Activated T-cell treated with anti-CD3 and anti-CD28 coated beads, Interleukin-2, amount 50 U/mL, for 72 hours (primary cell): ENCODE results near the gene EPB41. TPM values are rescaled to one million over a fixed set of nuclear protein-coding genes. Genes with fewer than 3 reads are reported as not detected.
A peak's percentile ranks its signal among the peaks of the same experiment; 100 is the strongest.
"Not testable (repeated sequence)": the region's sequence is repeated elsewhere in the genome, so short reads cannot be mapped to it uniquely, and the experiment has no call there.

Experiments used
- ATAC-seq, 2 donors: fragments of 150-1000 bp; cut with Tn5 transposase; replicated peaks in 1 of 2; 2 replicates each; pipeline ENCODE4 v1.10.0; 2021; ENCODE audit warnings: moderate library complexity in 2 of 2, mild to moderate bottlenecking in 1 of 2
- DNase-seq, 2 donors: peaks; one replicate each; pipeline ENCODE4 v3.0.0; 2021 to 2022; ENCODE audit warnings: mixed read lengths in 1 of 2
- H3K27ac Mint-ChIP-seq: one replicate; pipeline ENCODE4 v1.8.0; 2022; ENCODE audit warnings: mild to moderate bottlenecking, moderate library complexity, mixed read lengths
- H3K27me3 Mint-ChIP-seq: one replicate; pipeline ENCODE4 v1.8.0; 2022; ENCODE audit warnings: low read depth, mixed read lengths
- H3K36me3 Mint-ChIP-seq, 2 donors: one replicate each; pipeline ENCODE4 v1.8.0; 2022; ENCODE audit warnings: mixed read lengths in 2 of 2, mild to moderate bottlenecking in 1 of 2; ENCODE audit not compliant: insufficient read depth in 2 of 2
- H3K4me1 Mint-ChIP-seq: one replicate; pipeline ENCODE4 v1.8.0; 2022; ENCODE audit warnings: low read depth, mixed read lengths
- H3K4me3 Mint-ChIP-seq, 2 donors: one replicate each; pipeline ENCODE4 v1.8.0; 2022; ENCODE audit warnings: mild to moderate bottlenecking in 2 of 2, mixed read lengths in 2 of 2, moderate library complexity in 2 of 2
- H3K9me3 Mint-ChIP-seq, 2 donors: one replicate each; pipeline ENCODE4 v1.8.0; 2022; ENCODE audit warnings: mixed read lengths in 2 of 2
- total RNA-seq, 2 donors: library from RNA; stranded (reverse); gene quantifications; one replicate each; pipeline ENCODE4 v1.2.3, GENCODE V29; 2022

The EPB41 gene
- total RNA-seq, 2 donors from 2014 or later = 73.3 to 109 TPM

GRCh38 chr1:29062157-29062942 is 148.0 kb downstream of the EPB41 start:
- Mint-ChIP-seq H3K36me3 (peaks cover 0 to 6% of the 10 kb centered on the region in 2 donors), H3K4me1 (peaks cover 48% of the 10 kb centered on the region), H3K27ac (peak overlapping the region; percentile 98), H3K4me3 (peak overlapping the region; percentile 59 to 78), H3K27me3 (no peaks in the 10 kb centered on the region), H3K9me3 (no peaks in the 10 kb centered on the region)
- ATAC-seq (peak; percentile 91 to 93), DNase-seq (peak; percentile 4 to 28)

GRCh38 chr1:29064064-29064463 is 149.7 kb downstream of the EPB41 start:
- peaks cover 40% of the 10 kb centered on the region for H3K4me1 Mint-ChIP-seq
- no peaks in the 10 kb centered on the region for H3K9me3 Mint-ChIP-seq
- no peak for DNase-seq
- H3K27ac Mint-ChIP-seq = peak overlapping the region; percentile 79
- H3K27me3 Mint-ChIP-seq = no peaks in the 10 kb centered on the region
- peaks cover 0 to 7% of the 10 kb centered on the region in 2 donors for H3K36me3 Mint-ChIP-seq
- ATAC-seq = no peak
- no peak overlapping the region for H3K4me3 Mint-ChIP-seq

- Mint-ChIP-seq H3K4me1 (peaks cover 7% of the 10 kb centered on the region), H3K27ac (no peak overlapping the region), H3K4me3 (no peak overlapping the region), H3K36me3 (peaks cover 0 to 3% of the 10 kb centered on the region in 2 donors), H3K9me3 (no peaks in the 10 kb centered on the region), H3K27me3 (no peaks in the 10 kb centered on the region)
- DNase-seq (no peak), ATAC-seq (no peak)
Measured at GRCh38 chr1:29077155-29077554, 162.8 kb downstream of the EPB41 start.

- not testable (repeated sequence) for H3K4me3 Mint-ChIP-seq, H3K27ac Mint-ChIP-seq, DNase-seq, H3K9me3 Mint-ChIP-seq, H3K36me3 Mint-ChIP-seq, ATAC-seq, H3K4me1 Mint-ChIP-seq, H3K27me3 Mint-ChIP-seq
Measured at GRCh38 chr1:29079916-29080629, 165.7 kb downstream of the EPB41 start.

- H3K4me3 Mint-ChIP-seq = no peak overlapping the region
- no peaks in the 10 kb centered on the region for H3K36me3 Mint-ChIP-seq
- DNase-seq (no peak), ATAC-seq (no peak)
- H3K4me1 Mint-ChIP-seq = peaks cover 7% of the 10 kb centered on the region
- H3K27ac Mint-ChIP-seq = no peak overlapping the region
- H3K27me3 Mint-ChIP-seq = no peaks in the 10 kb centered on the region
- H3K9me3 Mint-ChIP-seq = no peaks in the 10 kb centered on the region
Measured at GRCh38 chr1:29081201-29081600, 166.8 kb downstream of the EPB41 start.

GRCh38 chr1:29082519-29082918 is 168.2 kb downstream of the EPB41 start:
- no peaks in the 10 kb centered on the region for H3K9me3 Mint-ChIP-seq
- no peak overlapping the region for H3K27ac Mint-ChIP-seq
- H3K4me1 Mint-ChIP-seq = peaks cover 7% of the 10 kb centered on the region

GRCh38 chr1:29083317-29084195 is 169.2 kb downstream of the EPB41 start:
- no peaks in the 10 kb centered on the region for H3K27me3 Mint-ChIP-seq
- no peaks in the 10 kb centered on the region for H3K9me3 Mint-ChIP-seq
- H3K4me1 Mint-ChIP-seq = peaks cover 7% of the 10 kb centered on the region
- DNase-seq (no peak), ATAC-seq (no peak)
- no peaks in the 10 kb centered on the region for H3K36me3 Mint-ChIP-seq
- H3K27ac Mint-ChIP-seq = peak overlapping the region; percentile 4
- H3K4me3 Mint-ChIP-seq = no peak overlapping the region

More at GRCh38 chr1:29082519-29082918, 168.2 kb downstream of the EPB41 start:
- no peak for ATAC-seq
- Mint-ChIP-seq H3K4me3 (no peak overlapping the region), H3K27me3 (no peaks in the 10 kb centered on the region), H3K36me3 (no peaks in the 10 kb centered on the region)
- DNase-seq = no peak

GRCh38 chr1:29084196-29084521 is 169.8 kb downstream of the EPB41 start:
- Mint-ChIP-seq H3K27me3 (no peaks in the 10 kb centered on the region), H3K4me1 (peaks cover 7% of the 10 kb centered on the region), H3K36me3 (no peaks in the 10 kb centered on the region), H3K9me3 (no peaks in the 10 kb centered on the region), H3K27ac (peak overlapping the region; percentile 4), H3K4me3 (no peak overlapping the region)
- DNase-seq (no peak), ATAC-seq (no peak)

- H3K9me3 Mint-ChIP-seq = peaks cover 2% of the 10 kb centered on the region in 2 donors
- H3K27me3 Mint-ChIP-seq = no peaks in the 10 kb centered on the region
- no peak for DNase-seq
- H3K36me3 Mint-ChIP-seq = peaks cover 7 to 11% of the 10 kb centered on the region in 2 donors
- no peak for ATAC-seq
- H3K27ac Mint-ChIP-seq = no peak overlapping the region
- H3K4me3 Mint-ChIP-seq = no peak overlapping the region
- H3K4me1 Mint-ChIP-seq = peaks cover 3% of the 10 kb centered on the region
Measured at GRCh38 chr1:29090937-29091618, 176.7 kb downstream of the EPB41 start.

GRCh38 chr1:29092704-29093103 is 178.3 kb downstream of the EPB41 start:
- DNase-seq, H3K9me3 Mint-ChIP-seq, H3K27ac Mint-ChIP-seq, H3K27me3 Mint-ChIP-seq, H3K4me1 Mint-ChIP-seq, ATAC-seq, H3K4me3 Mint-ChIP-seq: not testable (repeated sequence)
- H3K36me3 Mint-ChIP-seq = peaks cover 9 to 15% of the 10 kb centered on the region in 2 donors

- Mint-ChIP-seq H3K4me3 (no peak overlapping the region), H3K9me3 (peaks cover 2% of the 10 kb centered on the region in 2 donors), H3K36me3 (peaks cover 7 to 15% of the 10 kb centered on the region in 2 donors), H3K27ac (no peak overlapping the region), H3K4me1 (peaks cover 8% of the 10 kb centered on the region), H3K27me3 (no peaks in the 10 kb centered on the region)
- DNase-seq (no peak), ATAC-seq (no peak)
Measured at GRCh38 chr1:29094433-29094832, 180.1 kb downstream of the EPB41 start.

- H3K27ac Mint-ChIP-seq = no peak overlapping the region
- DNase-seq (no peak), ATAC-seq (no peak)
- H3K4me3 Mint-ChIP-seq = no peak overlapping the region
- no peaks in the 10 kb centered on the region for H3K27me3 Mint-ChIP-seq
- H3K9me3 Mint-ChIP-seq = peaks cover 2% of the 10 kb centered on the region in 2 donors
- H3K4me1 Mint-ChIP-seq = peaks cover 8% of the 10 kb centered on the region
- H3K36me3 Mint-ChIP-seq = peaks cover 4 to 16% of the 10 kb centered on the region in 2 donors
Measured at GRCh38 chr1:29094954-29095353, 180.6 kb downstream of the EPB41 start.
